Testis (tissue), 3 donors: ENCODE results near the gene LILRB3. TPM values are rescaled to one million over a fixed set of nuclear protein-coding genes. Genes with fewer than 3 reads are reported as not detected.

Experiments
- DNase-seq: peaks from one replicate; pipeline ENCODE4 v3.0.0-alpha.2; 2019
- H3K27ac ChIP-seq, 2 donors: fragments of 200-600 bp; sonication (generic); one replicate each; pipeline ENCODE4 v1.5.1; 2019
- H3K27me3 ChIP-seq: fragments of 200-600 bp; sonication (generic); one replicate; pipeline ENCODE4 v1.5.1; 2019
- H3K36me3 ChIP-seq: fragments of 200-600 bp; sonication (generic); one replicate; pipeline ENCODE4 v1.5.1; 2017; ENCODE audit warnings: low read depth; ENCODE audit errors: missing control alignments
- H3K4me1 ChIP-seq: fragments of 200-600 bp; sonication (generic); one replicate; pipeline ENCODE4 v1.5.1; 2019
- H3K4me3 ChIP-seq, 2 donors: fragments of 200-600 bp; sonication (generic); one replicate each; pipeline ENCODE4 v1.5.1; 2017 to 2019
- H3K9me3 ChIP-seq: fragments of 200-600 bp; sonication (generic); one replicate; pipeline ENCODE4 v1.5.1; 2017
- POLR2A ChIP-seq: fragments of 450-650 bp; IDR thresholded peaks from one replicate; pipeline ENCODE4 v1.6.1; 2017; ENCODE audit warnings: antibody characterized with exemption, mild to moderate bottlenecking, moderate library complexity
- WGBS, 2 donors: methylation state at CpG; one replicate each; pipeline ENCODE4 v1.1.5; 2018; 5-methylcytosine and 5-hydroxymethylcytosine counted together
- intact Hi-C: fragments of 100-400 bp; cut with DNase I; formaldehyde crosslinking; loops from one replicate; pipeline ENCODE4 v1.15.1; 2023; ENCODE audit warnings: low total_unique reads
- polyA plus RNA-seq: library from polyadenylated mRNA; stranded (reverse); fragments of 350-450 nt; fragmentation: Illumina TruSeq; extraction: RNeasy Lipid Tissue Mini Kit (QIAGEN cat#74804); gene quantifications from one replicate; pipeline ENCODE4 v1.2.3, GENCODE V29; 2014; ENCODE audit warnings: low read depth, low replicate concordance; ENCODE audit not compliant: insufficient read depth
- total RNA-seq, 2 donors: library from RNA; depleted of rRNA; stranded (reverse); fragments of >200 nt; gene quantifications; one replicate each; pipeline ENCODE4 v1.2.3, GENCODE V29; 2016
- TF ChIP-seq, protein P1 (sequence below), 3 experiments: fragments of 450-650 bp in 2 of 3; fragments of 200-600 bp in 1 of 3; sonication (generic) in 1 of 3; IDR thresholded peaks; one replicate each; pipeline ENCODE4 v1.5.1; 2016 to 2019; ENCODE audit warnings: antibody characterized with exemption in 3 of 3, mild to moderate bottlenecking in 2 of 3, moderate library complexity in 1 of 3

The LILRB3 gene
- total and polyA plus RNA-seq, 3 donors from 2014 or later: 3.6 to 11.0 (median 4.9) TPM

DNA sequence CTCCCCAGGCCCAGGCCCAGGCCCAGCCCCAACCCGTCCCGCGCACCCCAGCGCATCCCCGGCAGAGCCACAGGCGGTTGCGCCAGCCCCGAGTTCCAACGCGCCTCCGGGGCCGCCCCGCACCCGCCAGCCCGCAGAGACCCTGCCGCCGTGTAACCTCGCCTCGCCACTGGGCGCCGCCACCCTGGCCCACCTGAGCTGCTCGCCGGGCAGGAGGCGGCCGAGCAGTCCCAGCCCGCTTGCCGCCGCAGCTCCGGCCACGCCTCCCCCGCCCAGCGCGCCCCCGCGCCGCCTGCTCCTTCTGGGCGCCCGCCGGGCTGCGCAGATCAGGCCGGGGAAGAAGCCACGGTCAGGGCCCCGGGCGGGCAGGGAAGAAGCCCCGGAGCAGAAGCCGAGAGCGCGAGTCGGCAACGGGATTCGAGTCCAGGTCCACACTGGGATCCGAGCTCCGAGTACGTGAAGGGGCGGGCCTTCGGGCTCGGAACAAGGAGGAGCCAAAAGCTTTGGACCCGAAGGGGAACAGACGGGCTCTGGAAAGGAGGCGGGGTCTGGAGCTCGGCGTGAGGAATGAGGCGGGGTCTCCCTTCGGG, 33.6 kb downstream of the LILRB3 start, which contains the start of gene MBOAT7:
TSS of gene MBOAT7 (minus strand) at position 436 of the 590 bp plus-strand sequence. CDS start 1,072 bp downstream, outside the sequence.
- Histone ChIP-seq H3K4me3 (peak within 1 kb of the TSS; percentile 73 to 87), H3K9me3 (no peaks in the 10 kb centered on the region), H3K4me1 (peaks cover 20% of the 10 kb centered on the region), H3K27me3 (no peaks in the 10 kb centered on the region), H3K36me3 (no peaks in the 10 kb centered on the region), H3K27ac (peak within 1 kb of the TSS; percentile 97 to 100)
- DNase-seq: no peak
- intact Hi-C loops: no loop called here
- WGBS, 2 donors: 0 to 1% methylated on average over 10 to 51 of the region's 64 CpGs
- TF ChIP-seq POLR2A: peak; percentile 64
- TF ChIP-seq, protein P1, sequence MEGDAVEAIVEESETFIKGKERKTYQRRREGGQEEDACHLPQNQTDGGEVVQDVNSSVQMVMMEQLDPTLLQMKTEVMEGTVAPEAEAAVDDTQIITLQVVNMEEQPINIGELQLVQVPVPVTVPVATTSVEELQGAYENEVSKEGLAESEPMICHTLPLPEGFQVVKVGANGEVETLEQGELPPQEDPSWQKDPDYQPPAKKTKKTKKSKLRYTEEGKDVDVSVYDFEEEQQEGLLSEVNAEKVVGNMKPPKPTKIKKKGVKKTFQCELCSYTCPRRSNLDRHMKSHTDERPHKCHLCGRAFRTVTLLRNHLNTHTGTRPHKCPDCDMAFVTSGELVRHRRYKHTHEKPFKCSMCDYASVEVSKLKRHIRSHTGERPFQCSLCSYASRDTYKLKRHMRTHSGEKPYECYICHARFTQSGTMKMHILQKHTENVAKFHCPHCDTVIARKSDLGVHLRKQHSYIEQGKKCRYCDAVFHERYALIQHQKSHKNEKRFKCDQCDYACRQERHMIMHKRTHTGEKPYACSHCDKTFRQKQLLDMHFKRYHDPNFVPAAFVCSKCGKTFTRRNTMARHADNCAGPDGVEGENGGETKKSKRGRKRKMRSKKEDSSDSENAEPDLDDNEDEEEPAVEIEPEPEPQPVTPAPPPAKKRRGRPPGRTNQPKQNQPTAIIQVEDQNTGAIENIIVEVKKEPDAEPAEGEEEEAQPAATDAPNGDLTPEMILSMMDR (IDR thresholded peaks at IDR 0.05): no peak

DNA sequence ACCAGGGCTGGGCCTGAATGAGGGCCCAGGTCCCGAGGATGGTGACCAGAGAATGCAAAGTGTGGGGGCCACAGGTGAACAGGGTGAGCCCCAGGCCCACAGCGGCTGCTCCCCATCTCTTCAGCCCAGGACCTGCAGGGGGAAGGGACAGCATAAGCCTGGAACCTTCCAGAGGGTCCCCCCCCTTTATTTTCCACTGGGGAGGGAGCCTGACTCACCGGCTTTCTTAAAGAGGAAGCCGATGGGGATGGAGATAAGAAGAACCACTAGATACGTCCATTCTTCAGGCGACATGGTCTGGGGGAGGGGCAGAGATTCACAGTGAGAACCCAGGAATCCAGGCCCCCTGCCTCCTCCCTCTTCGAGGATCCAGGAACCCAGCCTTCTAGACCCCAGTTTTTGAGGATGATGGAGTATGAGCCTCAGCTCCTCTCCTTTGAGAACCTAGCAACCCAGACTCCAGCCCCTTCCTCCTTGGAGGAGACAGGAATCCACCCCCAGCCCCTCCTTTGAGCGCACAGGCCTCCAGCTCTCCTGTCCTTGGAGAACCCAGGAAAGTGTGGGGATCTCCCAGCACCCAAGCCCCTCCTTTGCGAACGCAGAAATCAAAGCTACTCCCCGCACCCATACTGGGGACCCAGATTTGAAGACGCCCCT, 34.5 kb downstream of the LILRB3 start:
- H3K27me3 ChIP-seq: no peaks in the 10 kb centered on the region
- no peaks in the 10 kb centered on the region for H3K9me3 ChIP-seq
- peak; percentile 35 for DNase-seq
- intact Hi-C loops: no loop called here
- TF ChIP-seq, protein P1 (IDR thresholded peaks at IDR 0.05): no peak
- TF ChIP-seq POLR2A: no peak
- H3K27ac ChIP-seq: peak overlapping the region; percentile 97 to 100
- 16 to 19% methylated on average over 11 to 12 of the region's 12 CpGs for WGBS, 2 donors
- peaks cover 20% of the 10 kb centered on the region for H3K4me1 ChIP-seq
- peak overlapping the region; percentile 73 to 87 for H3K4me3 ChIP-seq
- H3K36me3 ChIP-seq: no peaks in the 10 kb centered on the region

DNA sequence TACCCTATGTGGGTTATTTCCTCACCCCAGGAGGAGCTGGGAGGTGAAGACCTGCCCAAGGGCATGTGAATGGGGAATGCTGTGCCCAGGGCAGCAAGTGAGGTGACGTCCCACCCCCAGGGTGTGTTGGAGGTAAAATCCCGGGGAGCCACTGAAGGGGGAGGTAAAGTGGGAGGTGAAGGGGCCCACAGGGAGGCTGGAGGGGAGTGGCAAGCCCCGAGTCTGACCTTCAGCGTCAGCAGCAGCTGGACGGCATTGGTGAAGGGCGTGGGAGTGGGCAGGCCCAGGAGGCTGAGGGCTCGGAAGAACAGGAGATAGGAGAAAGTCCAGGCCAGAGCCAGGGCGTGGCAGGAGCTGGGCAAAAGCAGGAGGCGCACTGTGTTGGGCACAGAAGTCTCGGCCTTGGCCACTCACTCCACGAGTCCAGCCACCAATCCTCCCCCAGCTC, 35.8 kb downstream of the LILRB3 start:
- peak overlapping the region; percentile 97 to 100 for H3K27ac ChIP-seq

DNA sequence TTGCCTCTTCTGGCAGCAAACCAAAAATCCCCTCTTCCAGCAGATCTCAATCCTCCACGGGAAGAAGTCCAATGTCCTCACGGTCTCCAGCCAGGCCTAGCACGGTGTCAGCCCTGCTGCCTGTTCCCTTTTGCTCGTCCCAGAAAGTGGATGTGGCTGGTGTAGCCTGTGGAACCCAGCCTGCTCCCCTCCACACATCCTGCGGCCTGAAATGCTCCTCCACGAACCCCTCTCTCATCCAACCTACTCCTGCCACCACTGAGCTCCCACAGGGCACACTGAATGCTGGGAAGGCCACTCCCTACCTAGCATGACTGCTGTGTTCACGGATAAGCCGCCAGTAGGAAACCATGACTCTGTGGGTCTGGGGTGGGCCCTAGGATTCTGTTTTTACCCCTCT, 36.5 kb downstream of the LILRB3 start:
- Histone ChIP-seq H3K27ac (peak overlapping the region; percentile 97 to 100), H3K4me1 (peaks cover 14% of the 10 kb centered on the region), H3K27me3 (no peaks in the 10 kb centered on the region), H3K9me3 (no peaks in the 10 kb centered on the region), H3K36me3 (no peaks in the 10 kb centered on the region), H3K4me3 (no peak overlapping the region)
- DNase-seq: no peak
- TF ChIP-seq POLR2A: no peak
- TF ChIP-seq, protein P1 (IDR thresholded peaks at IDR 0.05): no peak
- intact Hi-C loops: no loop called here
- WGBS, 2 donors: 63 to 71% methylated on average over 8 of the region's 8 CpGs

More for the DNA sequence above, 35.8 kb downstream of the LILRB3 start:
- peak; percentile 92 for DNase-seq
- Histone ChIP-seq H3K27me3 (no peaks in the 10 kb centered on the region), H3K36me3 (no peaks in the 10 kb centered on the region), H3K9me3 (no peaks in the 10 kb centered on the region), H3K4me1 (peaks cover 17% of the 10 kb centered on the region), H3K4me3 (no peak overlapping the region)
- TF ChIP-seq POLR2A: no peak
- TF ChIP-seq, protein P1 (IDR thresholded peaks at IDR 0.05): no peak
- intact Hi-C loops: no loop called here
- WGBS, 2 donors: 62 to 76% methylated on average over 11 of the region's 11 CpGs
